ENCODE results near the gene FOXN1.

The FOXN1 gene

DNA sequence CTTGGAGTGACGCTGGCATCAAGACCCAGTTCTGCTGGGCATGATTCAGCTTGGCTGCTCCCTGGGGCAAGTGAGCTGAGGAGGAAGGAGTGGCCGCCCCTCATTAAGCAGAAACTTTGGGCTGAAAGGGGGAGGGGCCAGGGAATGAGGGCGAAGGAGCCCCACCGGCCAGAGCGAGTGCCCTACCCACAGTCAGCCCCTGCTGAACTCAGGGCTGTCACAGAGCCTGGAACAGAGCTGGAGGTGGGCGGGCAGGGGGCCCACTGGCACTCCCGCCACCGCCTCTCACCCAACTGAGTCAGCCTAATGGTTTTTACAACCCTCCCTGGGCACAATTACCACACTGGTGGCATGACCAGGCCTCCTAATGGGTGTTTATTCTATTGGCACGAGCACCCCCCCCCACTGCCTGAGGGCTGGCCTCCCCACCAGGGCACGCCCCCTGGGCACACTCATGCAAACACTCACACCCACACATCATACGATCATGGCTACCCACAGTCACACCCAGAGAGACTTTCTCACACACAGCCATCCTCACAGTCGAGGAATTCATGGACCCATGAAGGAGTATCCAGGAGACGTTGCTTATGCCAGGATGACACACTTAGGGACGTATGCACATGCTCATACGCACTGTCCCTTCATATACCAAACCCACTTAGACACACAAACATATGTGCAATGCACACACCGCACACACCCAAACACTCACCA lies 27.1 kb downstream of the FOXN1 start:
- no peaks in the 10 kb centered on the region for H3K9me3 ChIP-seq (ENCODE audit: control insufficient read depth in 5 of 5, low read length in 5 of 5)
- H3K27ac ChIP-seq (ENCODE audit: low read depth, low read length), result no peak overlapping the region
- no peak overlapping the region for H3K4me3 ChIP-seq (ENCODE audit: low read depth in 1 of 5, low read length in 5 of 5)
- no peak overlapping the region for H3K9ac ChIP-seq (ENCODE audit: low read length in 5 of 5)
- no peaks in the 10 kb centered on the region for H3K36me3 ChIP-seq (ENCODE audit: control insufficient read depth in 5 of 5, insufficient read depth in 5 of 5, low read length in 5 of 5)
- peaks cover 0 to 10% (median 4%) of the 10 kb centered on the region in 5 donors for H3K27me3 ChIP-seq (ENCODE audit: control insufficient read depth in 5 of 5, insufficient read depth in 4 of 5, low read length in 5 of 5)
- H3K4me1 ChIP-seq (ENCODE audit: control insufficient read depth in 5 of 5, insufficient read depth in 5 of 5, low read length in 5 of 5), result no peaks in the 10 kb centered on the region

- Histone ChIP-seq H3K4me1 (ENCODE audit: control insufficient read depth in 5 of 5, insufficient read depth in 5 of 5, low read length in 5 of 5) (no peaks in the 10 kb centered on the region), H3K36me3 (ENCODE audit: control insufficient read depth in 5 of 5, insufficient read depth in 5 of 5, low read length in 5 of 5) (no peaks in the 10 kb centered on the region), H3K27me3 (ENCODE audit: control insufficient read depth in 5 of 5, insufficient read depth in 4 of 5, low read length in 5 of 5) (peaks cover 0 to 10% (median 4%) of the 10 kb centered on the region in 5 donors), H3K4me3 (ENCODE audit: low read depth in 1 of 5, low read length in 5 of 5) (no peak overlapping the region), H3K9me3 (ENCODE audit: control insufficient read depth in 5 of 5, low read length in 5 of 5) (no peaks in the 10 kb centered on the region), H3K9ac (ENCODE audit: low read length in 5 of 5) (no peak overlapping the region), H3K27ac (ENCODE audit: low read depth, low read length) (no peak overlapping the region)
These were observed 28.7 kb downstream of the FOXN1 start for GRCh38 chr17:28534740-28535375.

DNA sequence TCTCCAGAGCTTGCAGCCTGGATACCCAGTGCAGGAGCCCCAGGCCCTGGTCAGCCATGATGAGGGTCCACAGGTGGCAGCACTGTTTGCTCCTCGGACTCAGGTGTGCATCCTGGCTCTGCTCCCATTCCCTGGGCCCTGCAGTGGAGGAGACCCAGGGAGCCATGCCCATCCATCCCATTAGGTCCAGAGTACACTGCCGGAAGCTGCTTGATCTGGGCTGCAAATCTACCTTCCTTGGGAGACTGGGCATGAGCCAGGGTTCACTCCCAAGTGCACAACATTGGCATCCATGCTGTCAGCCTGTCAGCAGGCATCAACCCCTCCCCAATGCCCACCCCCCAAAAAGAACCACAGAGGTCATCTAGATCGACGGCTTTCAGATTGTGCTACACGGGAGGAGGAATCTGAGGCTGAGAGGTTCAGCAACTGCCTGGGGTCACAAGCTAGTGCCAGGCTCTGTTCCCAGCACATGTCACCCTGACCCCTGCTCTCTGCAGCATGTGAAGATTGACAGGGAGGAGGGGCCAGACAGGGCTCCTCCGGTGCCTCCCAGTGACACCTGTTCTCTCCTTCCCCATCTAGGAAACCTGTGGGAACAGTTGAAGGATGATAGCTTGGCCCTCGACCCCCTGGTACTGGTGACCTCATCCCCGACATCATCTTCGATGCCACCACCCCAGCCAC lies 30.5 kb downstream of the FOXN1 start:
- peaks cover 0 to 3% (median 1%) of the 10 kb centered on the region in 5 donors for H3K27me3 ChIP-seq (ENCODE audit: control insufficient read depth in 5 of 5, insufficient read depth in 4 of 5, low read length in 5 of 5)
- no peaks in the 10 kb centered on the region for H3K36me3 ChIP-seq (ENCODE audit: control insufficient read depth in 5 of 5, insufficient read depth in 5 of 5, low read length in 5 of 5)
- no peak overlapping the region for H3K9ac ChIP-seq (ENCODE audit: low read length in 5 of 5)
- no peaks in the 10 kb centered on the region for H3K4me1 ChIP-seq (ENCODE audit: control insufficient read depth in 5 of 5, insufficient read depth in 5 of 5, low read length in 5 of 5)
- no peaks in the 10 kb centered on the region for H3K9me3 ChIP-seq (ENCODE audit: control insufficient read depth in 5 of 5, low read length in 5 of 5)
- no peak overlapping the region for H3K4me3 ChIP-seq (ENCODE audit: low read depth in 1 of 5, low read length in 5 of 5)
- no peak overlapping the region for H3K27ac ChIP-seq (ENCODE audit: low read depth, low read length)

GRCh38 chr17:28537219-28537610 lies 31.1 kb downstream of the FOXN1 start:
- Histone ChIP-seq H3K9ac (ENCODE audit: low read length in 5 of 5) (no peak overlapping the region), H3K4me1 (ENCODE audit: control insufficient read depth in 5 of 5, insufficient read depth in 5 of 5, low read length in 5 of 5) (no peaks in the 10 kb centered on the region), H3K36me3 (ENCODE audit: control insufficient read depth in 5 of 5, insufficient read depth in 5 of 5, low read length in 5 of 5) (no peaks in the 10 kb centered on the region), H3K4me3 (ENCODE audit: low read depth in 1 of 5, low read length in 5 of 5) (no peak overlapping the region), H3K27ac (ENCODE audit: low read depth, low read length) (no peak overlapping the region), H3K9me3 (ENCODE audit: control insufficient read depth in 5 of 5, low read length in 5 of 5) (no peaks in the 10 kb centered on the region), H3K27me3 (ENCODE audit: control insufficient read depth in 5 of 5, insufficient read depth in 4 of 5, low read length in 5 of 5) (peaks cover 0 to 3% (median 0%) of the 10 kb centered on the region in 5 donors)

GRCh38 chr17:28538296-28538895 lies 32.2 kb downstream of the FOXN1 start:
- Histone ChIP-seq H3K4me1 (ENCODE audit: control insufficient read depth in 5 of 5, insufficient read depth in 5 of 5, low read length in 5 of 5) (no peaks in the 10 kb centered on the region), H3K27ac (ENCODE audit: low read depth, low read length) (no peak overlapping the region), H3K27me3 (ENCODE audit: control insufficient read depth in 5 of 5, insufficient read depth in 4 of 5, low read length in 5 of 5) (peaks cover 0 to 3% (median 0%) of the 10 kb centered on the region in 5 donors), H3K9me3 (ENCODE audit: control insufficient read depth in 5 of 5, low read length in 5 of 5) (no peaks in the 10 kb centered on the region), H3K9ac (ENCODE audit: low read length in 5 of 5) (no peak overlapping the region), H3K36me3 (ENCODE audit: control insufficient read depth in 5 of 5, insufficient read depth in 5 of 5, low read length in 5 of 5) (no peaks in the 10 kb centered on the region), H3K4me3 (ENCODE audit: low read depth in 1 of 5, low read length in 5 of 5) (no peak overlapping the region)

- H3K27me3 ChIP-seq (ENCODE audit: control insufficient read depth in 5 of 5, insufficient read depth in 4 of 5, low read length in 5 of 5), result peaks cover 0 to 3% (median 0%) of the 10 kb centered on the region in 5 donors
- no peaks in the 10 kb centered on the region for H3K4me1 ChIP-seq (ENCODE audit: control insufficient read depth in 5 of 5, insufficient read depth in 5 of 5, low read length in 5 of 5)
- H3K9ac ChIP-seq (ENCODE audit: low read length in 5 of 5), result no peak overlapping the region
- H3K27ac ChIP-seq (ENCODE audit: low read depth, low read length), result no peak overlapping the region
- H3K36me3 ChIP-seq (ENCODE audit: control insufficient read depth in 5 of 5, insufficient read depth in 5 of 5, low read length in 5 of 5), result no peaks in the 10 kb centered on the region
- no peak overlapping the region for H3K4me3 ChIP-seq (ENCODE audit: low read depth in 1 of 5, low read length in 5 of 5)
- H3K9me3 ChIP-seq (ENCODE audit: control insufficient read depth in 5 of 5, low read length in 5 of 5), result no peaks in the 10 kb centered on the region
These were observed 34.1 kb downstream of the FOXN1 start for GRCh38 chr17:28540231-28540630.

DNA sequence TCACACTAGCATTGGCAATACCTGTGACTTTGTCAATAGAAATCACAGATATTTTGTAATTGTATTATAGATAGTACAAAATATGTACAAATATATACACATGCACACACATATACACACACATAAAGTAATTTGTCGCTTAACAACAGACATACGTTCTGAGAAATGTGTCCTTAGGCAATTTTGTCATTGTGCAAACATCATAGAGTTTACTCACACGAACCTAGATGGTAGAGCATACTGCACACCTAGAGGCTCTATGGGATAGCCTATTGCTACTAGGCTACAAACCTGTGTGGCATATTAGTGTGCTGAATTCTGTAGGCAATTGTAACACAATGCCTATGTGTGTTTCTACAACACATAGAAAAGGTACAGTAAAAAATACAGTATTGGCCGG lies 35.3 kb downstream of the FOXN1 start:
- Histone ChIP-seq H3K4me3 (ENCODE audit: low read depth in 1 of 5, low read length in 5 of 5) (no peak overlapping the region), H3K9ac (ENCODE audit: low read length in 5 of 5) (no peak overlapping the region), H3K36me3 (ENCODE audit: control insufficient read depth in 5 of 5, insufficient read depth in 5 of 5, low read length in 5 of 5) (peaks cover 0 to 4% (median under 1%) of the 10 kb centered on the region in 5 donors), H3K27ac (ENCODE audit: low read depth, low read length) (no peak overlapping the region), H3K4me1 (ENCODE audit: control insufficient read depth in 5 of 5, insufficient read depth in 5 of 5, low read length in 5 of 5) (peaks cover 0 to 3% (median 0%) of the 10 kb centered on the region in 5 donors), H3K9me3 (ENCODE audit: control insufficient read depth in 5 of 5, low read length in 5 of 5) (no peaks in the 10 kb centered on the region), H3K27me3 (ENCODE audit: control insufficient read depth in 5 of 5, insufficient read depth in 4 of 5, low read length in 5 of 5) (peaks cover 0 to 3% (median 0%) of the 10 kb centered on the region in 5 donors)

GRCh38 chr17:28544402-28545140 lies 38.4 kb downstream of the FOXN1 start:
- Histone ChIP-seq H3K27ac (ENCODE audit: low read depth, low read length) (no peak overlapping the region), H3K36me3 (ENCODE audit: control insufficient read depth in 5 of 5, insufficient read depth in 5 of 5, low read length in 5 of 5) (peaks cover 0 to 18% (median 11%) of the 10 kb centered on the region in 5 donors), H3K4me3 (ENCODE audit: low read depth in 1 of 5, low read length in 5 of 5) (no peak overlapping the region), H3K4me1 (ENCODE audit: control insufficient read depth in 5 of 5, insufficient read depth in 5 of 5, low read length in 5 of 5) (peaks cover 0 to 8% (median 4%) of the 10 kb centered on the region in 5 donors), H3K9me3 (ENCODE audit: control insufficient read depth in 5 of 5, low read length in 5 of 5) (no peaks in the 10 kb centered on the region), H3K27me3 (ENCODE audit: control insufficient read depth in 5 of 5, insufficient read depth in 4 of 5, low read length in 5 of 5) (no peaks in the 10 kb centered on the region), H3K9ac (ENCODE audit: low read length in 5 of 5) (no peak overlapping the region)

DNA sequence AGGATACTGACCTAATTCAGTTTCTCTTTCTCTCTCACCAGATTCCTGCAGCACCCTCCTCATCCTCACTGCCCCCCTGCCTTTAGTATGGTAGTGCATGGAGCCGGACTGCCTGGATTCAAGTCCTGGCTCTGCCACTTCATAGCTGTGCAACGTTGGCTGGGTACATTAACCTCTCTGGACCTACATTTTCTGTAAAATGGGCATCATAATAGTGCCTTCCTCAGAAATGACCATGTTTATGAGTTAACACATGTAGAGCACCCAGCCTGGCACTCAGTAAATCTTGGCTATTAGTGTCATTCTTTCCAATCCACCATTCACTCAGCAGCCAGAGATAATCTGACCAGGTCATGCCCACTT lies 39.0 kb downstream of the FOXN1 start:
- Histone ChIP-seq H3K4me3 (ENCODE audit: low read depth in 1 of 5, low read length in 5 of 5) (no peak overlapping the region), H3K27me3 (ENCODE audit: control insufficient read depth in 5 of 5, insufficient read depth in 4 of 5, low read length in 5 of 5) (no peaks in the 10 kb centered on the region), H3K4me1 (ENCODE audit: control insufficient read depth in 5 of 5, insufficient read depth in 5 of 5, low read length in 5 of 5) (peaks cover 0 to 14% (median 10%) of the 10 kb centered on the region in 5 donors), H3K9ac (ENCODE audit: low read length in 5 of 5) (no peak overlapping the region), H3K36me3 (ENCODE audit: control insufficient read depth in 5 of 5, insufficient read depth in 5 of 5, low read length in 5 of 5) (peaks cover 0 to 18% (median 11%) of the 10 kb centered on the region in 5 donors), H3K9me3 (ENCODE audit: control insufficient read depth in 5 of 5, low read length in 5 of 5) (no peaks in the 10 kb centered on the region), H3K27ac (ENCODE audit: low read depth, low read length) (no peak overlapping the region)

Measured in subcutaneous abdominal adipose tissue (tissue), 5 donors.